GM18499 (cell line): ENCODE data around the gene GPR160.
"Not testable (repeated sequence)": the region's sequence is repeated elsewhere in the genome, so short reads cannot be mapped to it uniquely, and the experiment has no call there.

ENCODE experiments used
- ATAC-seq: cut with Tn5 transposase; IDR thresholded peaks from one replicate; pipeline ENCODE4 v1.9.1; 2021; ENCODE audit warnings: moderate number of reproducible peaks; ENCODE audit not compliant: insufficient read depth, unreplicated experiment

Gene GPR160

GRCh38 chr3:170108955-170109354 is 71.2 kb downstream of the GPR160 start:
- ATAC-seq = no peak

- ATAC-seq = no peak
Measured at GRCh38 chr3:170109579-170110293, 71.9 kb downstream of the GPR160 start.

GRCh38 chr3:170111147-170111771 is 73.5 kb downstream of the GPR160 start:
- ATAC-seq = no peak

- not testable (repeated sequence) for ATAC-seq
Measured at GRCh38 chr3:170114165-170114564, 76.4 kb downstream of the GPR160 start.

- ATAC-seq = no peak
Measured at GRCh38 chr3:170117134-170117533, 79.3 kb downstream of the GPR160 start.

- ATAC-seq = peak; percentile 74
Measured at GRCh38 chr3:170128259-170128976, 90.6 kb downstream of the GPR160 start.

GRCh38 chr3:170128977-170129431 is 91.2 kb downstream of the GPR160 start:
- peak; percentile 34 for ATAC-seq

GRCh38 chr3:170130532-170130931 is 92.7 kb downstream of the GPR160 start:
- ATAC-seq = no peak

GRCh38 chr3:170132335-170132734 is 94.5 kb downstream of the GPR160 start:
- no peak for ATAC-seq
